Measurements from ENCODE around the gene SMDT1. TPM values are rescaled to one million over a fixed set of nuclear protein-coding genes. Genes with fewer than 3 reads are reported as not detected.
"Not testable (repeated sequence)": the region's sequence is repeated elsewhere in the genome, so short reads cannot be mapped to it uniquely, and the experiment has no call there.

The SMDT1 gene
- total RNA-seq, 1 donor: 14.9 TPM

DNA sequence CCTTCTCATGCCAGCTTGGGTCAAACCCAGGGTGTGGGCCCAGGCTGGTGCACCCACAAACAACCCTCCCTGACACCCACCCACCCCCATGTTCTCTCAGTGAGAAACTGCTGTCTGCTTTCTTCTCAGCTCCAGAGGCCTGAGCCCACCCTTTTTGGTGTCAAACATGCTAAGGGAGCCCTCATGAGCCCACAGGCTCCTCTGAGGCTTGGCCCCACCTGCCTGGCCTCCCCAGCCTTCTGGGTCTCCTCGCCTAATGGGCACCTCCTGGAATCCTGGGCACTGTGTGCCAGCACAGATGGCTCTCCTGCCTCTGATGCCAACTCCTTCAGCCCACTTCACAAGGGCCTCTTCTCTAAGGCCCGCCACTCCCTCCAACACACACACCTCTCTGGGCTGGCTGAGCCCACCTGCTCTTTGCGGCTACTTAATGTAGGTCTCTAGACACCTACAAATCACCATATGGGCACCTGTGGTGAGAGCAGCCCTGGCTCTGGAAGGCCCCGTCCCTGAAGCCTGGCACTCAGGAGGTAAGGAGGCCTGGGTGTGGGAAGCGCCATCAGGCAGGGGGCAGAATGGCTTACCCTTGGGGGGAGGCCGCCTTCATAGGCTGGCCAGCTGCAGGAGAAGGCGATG, 13.3 kb upstream of the SMDT1 start:
- Histone ChIP-seq H3K4me3 (ENCODE audit: low read length) (no peak overlapping the region), H3K27me3 (ENCODE audit: insufficient read depth, low read length) (no peaks in the 10 kb centered on the region), H3K4me1 (ENCODE audit: insufficient read depth, low read length) (peaks cover 24% of the 10 kb centered on the region), H3K9me3 (ENCODE audit: low read depth, low read length) (no peaks in the 10 kb centered on the region)

GRCh38 chr22:42066937-42067336, 12.6 kb upstream of the SMDT1 start:
- H3K9me3 ChIP-seq (ENCODE audit: low read depth, low read length): no peaks in the 10 kb centered on the region
- no peak overlapping the region for H3K4me3 ChIP-seq (ENCODE audit: low read length)
- H3K4me1 ChIP-seq (ENCODE audit: insufficient read depth, low read length): peaks cover 30% of the 10 kb centered on the region
- no peaks in the 10 kb centered on the region for H3K27me3 ChIP-seq (ENCODE audit: insufficient read depth, low read length)

DNA sequence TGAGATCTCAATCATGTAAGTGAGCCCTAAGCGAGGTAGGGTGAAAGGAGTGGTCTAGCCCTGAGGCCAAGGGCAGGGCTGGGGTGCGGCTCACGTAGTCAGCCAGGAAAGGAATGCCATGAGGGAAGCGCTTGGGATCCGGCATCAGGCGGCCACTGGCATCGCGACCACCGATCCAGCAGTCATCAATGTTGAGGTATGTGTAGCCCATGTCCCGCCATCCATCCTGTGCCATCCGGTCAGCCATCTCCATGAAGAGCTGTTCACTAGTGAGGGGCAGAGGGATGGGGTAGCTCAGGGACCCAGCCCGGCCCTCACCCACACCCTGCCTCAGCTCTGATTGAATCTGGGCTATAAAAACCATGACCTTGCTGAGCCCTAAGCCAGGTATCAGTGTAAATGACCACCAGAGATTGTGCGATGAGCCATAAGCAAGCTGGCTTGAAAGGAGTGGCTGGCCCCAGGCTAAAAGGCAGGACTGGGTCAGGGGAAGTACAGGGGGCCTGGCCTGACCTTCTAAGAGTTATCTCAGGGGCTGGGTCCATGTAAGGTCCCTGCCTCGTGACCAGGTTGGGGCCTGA, 11.7 kb upstream of the SMDT1 start:
- H3K9me3 ChIP-seq (ENCODE audit: low read depth, low read length): no peaks in the 10 kb centered on the region
- H3K27me3 ChIP-seq (ENCODE audit: insufficient read depth, low read length): no peaks in the 10 kb centered on the region
- H3K4me3 ChIP-seq (ENCODE audit: low read length): no peak overlapping the region
- H3K4me1 ChIP-seq (ENCODE audit: insufficient read depth, low read length): peaks cover 31% of the 10 kb centered on the region

DNA sequence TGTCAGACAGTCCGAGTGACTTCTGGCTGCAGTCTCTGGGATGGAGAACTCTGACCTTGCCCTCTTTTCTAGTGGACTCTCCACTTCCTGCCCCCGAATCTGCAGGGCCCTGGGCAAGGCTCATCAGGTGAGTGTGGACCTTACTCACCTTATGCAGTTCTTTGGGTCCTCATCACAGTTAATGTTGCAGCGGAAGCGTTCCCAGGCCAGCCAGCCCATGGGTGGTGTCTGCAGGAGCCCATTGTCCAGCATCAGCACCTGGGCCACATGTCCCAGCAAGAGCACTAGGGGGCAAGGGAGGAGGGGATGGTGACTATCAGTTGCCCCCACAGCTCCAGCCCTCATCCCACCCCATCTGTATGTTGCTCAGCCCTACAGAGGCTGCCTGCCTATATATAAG, 11.2 kb upstream of the SMDT1 start:
- no peak overlapping the region for H3K4me3 ChIP-seq (ENCODE audit: low read length)

GRCh38 chr22:42069801-42070516, 9.5 kb upstream of the SMDT1 start:
- Histone ChIP-seq H3K4me1 (ENCODE audit: insufficient read depth, low read length) (peaks cover 44% of the 10 kb centered on the region), H3K4me3 (ENCODE audit: low read length) (peak overlapping the region; percentile 71), H3K9me3 (ENCODE audit: low read depth, low read length) (no peaks in the 10 kb centered on the region), H3K27me3 (ENCODE audit: insufficient read depth, low read length) (no peaks in the 10 kb centered on the region)

More for the DNA sequence above, 11.2 kb upstream of the SMDT1 start:
- no peaks in the 10 kb centered on the region for H3K9me3 ChIP-seq (ENCODE audit: low read depth, low read length)
- H3K4me1 ChIP-seq (ENCODE audit: insufficient read depth, low read length): peaks cover 31% of the 10 kb centered on the region
- no peaks in the 10 kb centered on the region for H3K27me3 ChIP-seq (ENCODE audit: insufficient read depth, low read length)

DNA sequence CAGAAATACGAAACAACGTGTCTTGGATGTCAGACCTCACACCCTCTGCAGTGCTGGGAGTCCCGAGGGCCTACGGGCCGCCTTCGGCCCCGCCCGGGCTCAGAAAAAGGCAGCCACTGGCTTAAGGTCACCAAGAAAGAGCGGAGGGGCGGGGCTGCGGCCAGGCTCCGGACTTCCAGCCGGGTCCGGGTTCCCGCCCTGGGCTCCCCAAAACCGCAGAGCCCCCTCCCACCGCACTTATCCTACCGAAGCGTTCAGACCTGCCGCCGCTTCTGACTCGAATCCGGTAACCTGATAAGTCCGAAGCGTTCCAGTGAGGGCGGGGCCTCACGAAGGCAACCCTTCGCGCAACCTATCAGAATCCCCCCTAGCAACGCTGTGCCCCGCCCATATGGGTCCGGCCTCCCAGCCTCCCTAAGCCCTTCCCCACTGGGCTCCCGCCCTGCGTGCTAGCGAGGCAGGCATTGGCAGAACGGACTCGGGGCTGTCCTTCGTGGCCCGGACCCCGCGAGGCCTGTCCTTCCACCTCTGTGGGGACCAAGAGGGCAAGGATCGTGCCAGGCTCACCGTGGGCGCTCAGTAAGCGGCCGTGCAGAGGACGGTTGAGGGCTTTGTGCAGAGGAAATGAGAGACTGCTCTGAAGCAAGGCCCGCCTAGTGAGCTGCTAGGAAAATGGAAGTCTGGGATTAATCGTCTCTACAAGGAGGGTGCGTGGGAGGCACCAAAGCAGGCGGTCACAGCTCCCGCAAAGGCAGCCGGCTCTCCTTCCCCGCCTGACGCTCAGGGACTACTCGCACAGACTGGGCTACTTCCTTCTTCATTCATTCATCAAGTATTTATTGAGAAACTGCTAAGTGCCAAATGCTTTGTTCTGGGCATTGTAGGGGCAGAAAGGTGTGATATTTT, 8.7 kb upstream of the SMDT1 start, which contains the start of gene NAGA:
Gene NAGA (minus strand): TSS at position 296 of the 906 bp plus-strand sequence. CDS start 515 bp downstream, outside the sequence.
- peaks cover 48% of the 10 kb centered on the region for H3K4me1 ChIP-seq (ENCODE audit: insufficient read depth, low read length)

GRCh38 chr22:42071508-42071907, 8.0 kb upstream of the SMDT1 start:
- H3K4me3 ChIP-seq (ENCODE audit: low read length); H3K27me3 ChIP-seq (ENCODE audit: insufficient read depth, low read length); H3K9me3 ChIP-seq (ENCODE audit: low read depth, low read length): not testable (repeated sequence)
- H3K4me1 ChIP-seq (ENCODE audit: insufficient read depth, low read length): peaks cover 48% of the 10 kb centered on the region

More for the DNA sequence above, 8.7 kb upstream of the SMDT1 start, which contains the start of gene NAGA:
- no peaks in the 10 kb centered on the region for H3K9me3 ChIP-seq (ENCODE audit: low read depth, low read length)
- H3K27me3 ChIP-seq (ENCODE audit: insufficient read depth, low read length): no peaks in the 10 kb centered on the region
- peak within 1 kb of the TSS; percentile 71 for H3K4me3 ChIP-seq (ENCODE audit: low read length)

DNA sequence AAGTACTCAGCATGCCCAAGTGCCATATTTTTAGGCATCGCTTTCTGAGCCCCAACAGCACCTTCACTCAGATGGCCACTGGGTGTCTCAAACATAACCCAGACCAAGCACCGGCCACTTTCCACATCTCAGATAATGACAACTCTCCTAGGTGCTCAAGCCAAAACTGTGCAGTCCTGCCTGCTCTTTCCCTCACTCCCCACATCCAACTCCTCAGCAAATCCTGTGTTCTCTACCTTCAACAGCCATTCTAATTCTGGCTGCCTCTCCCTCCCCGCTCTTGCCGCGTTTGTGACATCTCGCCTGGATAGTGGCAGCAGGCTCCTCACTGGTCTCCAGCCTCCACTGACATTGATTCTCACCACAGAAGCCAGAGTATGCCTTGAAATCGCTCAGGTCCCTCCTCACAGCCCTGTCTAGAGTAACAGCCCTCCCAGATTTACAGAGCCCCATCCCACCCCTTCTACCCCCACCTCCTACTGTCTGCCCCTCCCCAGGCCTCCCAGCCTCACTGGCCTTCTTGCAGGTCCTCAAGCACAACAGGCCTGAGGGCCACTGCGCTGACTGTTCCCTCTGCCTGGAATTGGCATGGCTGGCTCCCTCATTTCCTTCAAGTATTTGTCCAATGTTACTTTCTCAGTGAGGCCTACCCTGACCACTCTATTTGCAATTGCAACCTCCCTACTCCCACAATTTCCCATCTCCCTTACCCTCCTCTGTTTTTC, 6.7 kb upstream of the SMDT1 start:
- Histone ChIP-seq H3K4me1 (ENCODE audit: insufficient read depth, low read length) (peaks cover 48% of the 10 kb centered on the region), H3K27me3 (ENCODE audit: insufficient read depth, low read length) (no peaks in the 10 kb centered on the region), H3K9me3 (ENCODE audit: low read depth, low read length) (no peaks in the 10 kb centered on the region), H3K4me3 (ENCODE audit: low read length) (no peak overlapping the region)

GRCh38 chr22:42073621-42074041, 5.9 kb upstream of the SMDT1 start:
- H3K4me1 ChIP-seq (ENCODE audit: insufficient read depth, low read length): peaks cover 55% of the 10 kb centered on the region
- no peaks in the 10 kb centered on the region for H3K27me3 ChIP-seq (ENCODE audit: insufficient read depth, low read length)
- H3K9me3 ChIP-seq (ENCODE audit: low read depth, low read length): no peaks in the 10 kb centered on the region
- H3K4me3 ChIP-seq (ENCODE audit: low read length): peak overlapping the region; percentile 45

DNA sequence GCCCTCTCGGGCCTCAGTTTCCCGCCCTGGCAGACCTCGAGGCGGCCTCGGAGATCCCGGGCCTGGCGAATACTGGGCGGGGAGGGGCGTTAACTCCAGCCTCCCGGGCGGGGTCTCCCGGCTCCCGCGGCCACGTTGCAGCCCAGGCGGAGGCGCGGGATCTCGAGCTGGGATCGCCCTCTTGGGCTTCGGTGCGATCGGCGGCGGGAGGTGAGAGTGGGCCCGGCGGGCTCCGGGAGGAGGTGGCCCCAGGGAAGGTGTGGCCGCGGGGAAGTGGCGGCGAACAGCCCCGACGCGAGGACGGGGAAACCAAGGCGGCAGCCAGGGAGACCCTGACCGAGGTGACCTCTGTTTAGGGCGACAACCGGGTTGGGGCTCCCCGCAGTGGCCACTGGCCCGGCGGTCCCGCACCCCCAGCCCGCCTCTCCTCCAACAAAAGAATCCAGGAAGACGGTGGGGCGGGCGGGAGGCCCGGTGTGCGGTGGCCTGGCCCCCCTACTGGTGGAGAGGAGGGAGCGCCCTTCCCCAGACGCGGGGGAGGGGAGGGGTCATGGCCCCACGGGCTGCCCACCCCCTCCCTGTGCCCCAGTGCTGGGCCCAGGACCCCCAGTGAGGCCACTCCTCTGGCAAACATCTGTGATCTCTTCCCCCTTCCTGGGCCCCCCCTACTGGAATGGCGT, 5.2 kb upstream of the SMDT1 start, which contains the start of gene PHETA2:
Gene PHETA2 (plus strand): TSS at position 117 of the 680 bp plus-strand sequence. CDS start 3,046 bp downstream, outside the sequence.
- Histone ChIP-seq H3K27me3 (ENCODE audit: insufficient read depth, low read length) (no peaks in the 10 kb centered on the region), H3K4me3 (ENCODE audit: low read length) (peak within 1 kb of the TSS; percentile 45), H3K9me3 (ENCODE audit: low read depth, low read length) (no peaks in the 10 kb centered on the region), H3K4me1 (ENCODE audit: insufficient read depth, low read length) (peaks cover 54% of the 10 kb centered on the region)

GRCh38 chr22:42074846-42075676, 4.4 kb upstream of the SMDT1 start:
- Histone ChIP-seq H3K27me3 (ENCODE audit: insufficient read depth, low read length) (no peaks in the 10 kb centered on the region), H3K4me3 (ENCODE audit: low read length) (peak overlapping the region; percentile 45), H3K4me1 (ENCODE audit: insufficient read depth, low read length) (peaks cover 46% of the 10 kb centered on the region), H3K9me3 (ENCODE audit: low read depth, low read length) (no peaks in the 10 kb centered on the region)

GRCh38 chr22:42076764-42077485, 2.6 kb upstream of the SMDT1 start:
- Histone ChIP-seq H3K4me3 (ENCODE audit: low read length) (no peak overlapping the region), H3K27me3 (ENCODE audit: insufficient read depth, low read length) (no peaks in the 10 kb centered on the region), H3K9me3 (ENCODE audit: low read depth, low read length) (no peaks in the 10 kb centered on the region), H3K4me1 (ENCODE audit: insufficient read depth, low read length) (peaks cover 47% of the 10 kb centered on the region)
